GM18508 (cell line): ENCODE data around the gene ABHD5.

Experiments used
- ATAC-seq: cut with Tn5 transposase; IDR thresholded peaks from one replicate; pipeline ENCODE4 v1.9.1; 2021; ENCODE audit warnings: moderate number of reproducible peaks; ENCODE audit not compliant: insufficient read depth, unreplicated experiment

Gene ABHD5

GRCh38 chr3:43753741-43754715, 63.3 kb downstream of the ABHD5 start:
- ATAC-seq: no peak

- no peak for ATAC-seq
Measured at GRCh38 chr3:43755516-43756200, 64.9 kb downstream of the ABHD5 start.

- ATAC-seq: no peak
Measured at GRCh38 chr3:43757666-43758321, 67.1 kb downstream of the ABHD5 start.

GRCh38 chr3:43758592-43759225, 68.0 kb downstream of the ABHD5 start:
- ATAC-seq: no peak

- ATAC-seq: no peak
Measured at GRCh38 chr3:43759297-43759782, 68.6 kb downstream of the ABHD5 start.

- ATAC-seq: no peak
Measured at GRCh38 chr3:43759938-43760337, 69.2 kb downstream of the ABHD5 start.

GRCh38 chr3:43760938-43761337, 70.2 kb downstream of the ABHD5 start:
- no peak for ATAC-seq

GRCh38 chr3:43762451-43762850, 71.7 kb downstream of the ABHD5 start:
- ATAC-seq: no peak

GRCh38 chr3:43764056-43764455, 73.3 kb downstream of the ABHD5 start:
- ATAC-seq: no peak

- ATAC-seq: no peak
Measured at GRCh38 chr3:43764471-43764870, 73.7 kb downstream of the ABHD5 start.

- no peak for ATAC-seq
Measured at GRCh38 chr3:43765521-43765971, 74.8 kb downstream of the ABHD5 start.

GRCh38 chr3:43766672-43767465, 76.1 kb downstream of the ABHD5 start:
- no peak for ATAC-seq

- no peak for ATAC-seq
Measured at GRCh38 chr3:43768381-43768973, 77.7 kb downstream of the ABHD5 start.

GRCh38 chr3:43769097-43769884, 78.6 kb downstream of the ABHD5 start:
- no peak for ATAC-seq

- ATAC-seq: no peak
Measured at GRCh38 chr3:43769885-43770425, 79.2 kb downstream of the ABHD5 start.

- no peak for ATAC-seq
Measured at GRCh38 chr3:43770426-43771103, 79.8 kb downstream of the ABHD5 start.

GRCh38 chr3:43771610-43772009, 80.9 kb downstream of the ABHD5 start:
- no peak for ATAC-seq
